ENCODE results near the gene OR14A16. TPM values are rescaled to one million over a fixed set of nuclear protein-coding genes. Genes with fewer than 3 reads are reported as not detected.

OR14A16 gene
- total and polyA plus RNA-seq, 2 of the 4 experiments (the other 2 are of a cell fraction) = not detected

- Histone ChIP-seq H4K20me1 (ENCODE audit: insufficient read depth, low read length) (no peaks in the 10 kb centered on the region), H3K4me3 (ENCODE audit: insufficient read depth, low read depth, low read length) (no peak overlapping the region), H3K4me2 (ENCODE audit: low read depth, low read length) (no peak overlapping the region), H2BK20ac (ENCODE audit: low read depth, low read length) (no peak overlapping the region), H2BK15ac (ENCODE audit: low read depth, low read length) (no peak overlapping the region), H3K27ac (ENCODE audit: insufficient read depth, low read length) (no peak overlapping the region), H3K4me1 (ENCODE audit: control insufficient read depth, insufficient read depth, low read length) (no peaks in the 10 kb centered on the region), H4K91ac (ENCODE audit: insufficient read depth, low read depth, low read length) (no peak overlapping the region), H3K4ac (ENCODE audit: low read depth, low read length) (no peak overlapping the region), H3K79me1 (ENCODE audit: low read depth in 1 of 2, low read length in 2 of 2) (no peaks in the 10 kb centered on the region), H2BK120ac (ENCODE audit: low read depth, low read length) (no peak overlapping the region), H3K14ac (replicated peaks; ENCODE audit: low read depth, low read length) (no peak overlapping the region), H3K18ac (ENCODE audit: low read depth, low read length) (no peak overlapping the region), H4K8ac (ENCODE audit: low read depth in 2 of 2, low read length in 2 of 2) (no peak overlapping the region), H3K56ac (ENCODE audit: extremely low read depth, insufficient read depth, low read length) (no peak overlapping the region), H3K23ac (ENCODE audit: low read depth, low read length) (no peak overlapping the region), H2AFZ (replicated peaks; ENCODE audit: low read length, poor library complexity) (no peak overlapping the region), H3K36me3 (ENCODE audit: control insufficient read depth, insufficient read depth, low read length) (no peaks in the 10 kb centered on the region), H2AK9ac (replicated peaks; ENCODE audit: low read depth, low read length, poor library complexity) (no peak overlapping the region), H3K9ac (ENCODE audit: low read depth, low read length) (no peak overlapping the region), H2AK5ac (ENCODE audit: low read depth, low read length) (no peak overlapping the region), H3K9me1 (ENCODE audit: insufficient read depth, low read length) (no peaks in the 10 kb centered on the region), H4K5ac (ENCODE audit: low read depth, low read length) (no peak overlapping the region), H3K9me3 (ENCODE audit: control insufficient read depth, insufficient read depth, low read length) (peaks cover 17% of the 10 kb centered on the region), H2BK5ac (ENCODE audit: low read depth, low read length, poor library complexity, severe bottlenecking) (no peak overlapping the region), H3K27me3 (ENCODE audit: control insufficient read depth, insufficient read depth, low read length) (no peaks in the 10 kb centered on the region)
- WGBS, 2 experiments (ENCODE audit: extremely low coverage in 2 of 2, insufficient read length in 1 of 2) = no CpG with 5 or more reads among the region's 4 CpGs
- intact Hi-C loops (cut with micrococcal nuclease) (no loop called here), in situ Hi-C loops (cut with MboI; ENCODE audit: low sequenced_read_pairs) (no loop called here), dilution Hi-C loops (cut with HindIII; ENCODE audit: low sequenced_read_pairs, unreplicated experiment) (no loop called here)
- DNase-seq (no peak), ATAC-seq (ENCODE audit: low read depth) (no peak)
- BruUV-seq (replicated peaks) = no TSS peak
- TF ChIP-seq MAZ (IDR thresholded peaks at IDR 0.05; ENCODE audit: borderline replicate concordance, low read depth, low read length) = no peak
- POLR2A ChIA-PET (ENCODE audit: unreplicated experiment) = no interaction called here
- CTCF ChIA-PET = no interaction called here
Measured at GRCh38 chr1:247862756-247863155, 38.8 kb upstream of the OR14A16 start.

Measured in IMR-90 (cell line).